NCI-H774 (cell line): ENCODE results near the gene MMP3.

Source experiments
- DNase-seq: peaks from one replicate; lab custom pipeline; 2025; lab: John Stamatoyannopoulos, UW

MMP3 gene

DNA sequence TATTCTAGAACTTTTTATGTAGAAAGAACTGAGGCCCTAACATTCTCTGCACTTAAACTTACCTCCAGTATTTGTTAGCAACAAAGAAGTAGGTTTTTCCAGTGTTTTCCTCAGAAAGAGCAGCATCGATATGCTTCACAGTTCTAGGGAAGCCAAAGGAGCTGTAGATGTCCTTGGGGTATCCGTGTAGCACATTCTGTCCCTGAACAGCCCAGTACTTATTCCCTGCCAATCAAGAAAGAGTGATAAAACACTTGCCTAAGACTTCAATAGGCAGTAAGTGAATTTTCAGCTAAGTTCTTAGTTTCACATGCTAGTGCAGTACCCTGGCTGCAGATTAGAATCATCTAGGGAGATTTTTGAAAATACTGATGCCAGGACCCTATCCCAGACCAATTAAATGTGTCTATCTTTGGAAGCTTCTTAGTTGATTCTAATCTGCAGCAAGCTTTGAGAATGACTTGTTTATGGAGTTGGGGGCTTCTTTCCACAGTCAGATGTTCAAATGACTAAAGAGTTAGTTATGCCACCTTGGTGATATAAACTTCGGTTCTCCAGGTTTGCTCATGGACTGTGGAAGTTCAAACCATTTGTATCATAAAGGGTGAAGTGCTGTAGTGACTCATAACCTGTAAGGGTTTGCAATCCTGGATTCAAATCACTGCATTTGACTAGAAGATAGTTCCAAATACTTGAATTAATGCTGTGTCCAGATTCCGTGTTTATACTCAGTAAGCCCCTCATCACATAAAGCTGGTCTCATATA is 52.0 kb downstream of the MMP3 start:
- no peak for DNase-seq

DNA sequence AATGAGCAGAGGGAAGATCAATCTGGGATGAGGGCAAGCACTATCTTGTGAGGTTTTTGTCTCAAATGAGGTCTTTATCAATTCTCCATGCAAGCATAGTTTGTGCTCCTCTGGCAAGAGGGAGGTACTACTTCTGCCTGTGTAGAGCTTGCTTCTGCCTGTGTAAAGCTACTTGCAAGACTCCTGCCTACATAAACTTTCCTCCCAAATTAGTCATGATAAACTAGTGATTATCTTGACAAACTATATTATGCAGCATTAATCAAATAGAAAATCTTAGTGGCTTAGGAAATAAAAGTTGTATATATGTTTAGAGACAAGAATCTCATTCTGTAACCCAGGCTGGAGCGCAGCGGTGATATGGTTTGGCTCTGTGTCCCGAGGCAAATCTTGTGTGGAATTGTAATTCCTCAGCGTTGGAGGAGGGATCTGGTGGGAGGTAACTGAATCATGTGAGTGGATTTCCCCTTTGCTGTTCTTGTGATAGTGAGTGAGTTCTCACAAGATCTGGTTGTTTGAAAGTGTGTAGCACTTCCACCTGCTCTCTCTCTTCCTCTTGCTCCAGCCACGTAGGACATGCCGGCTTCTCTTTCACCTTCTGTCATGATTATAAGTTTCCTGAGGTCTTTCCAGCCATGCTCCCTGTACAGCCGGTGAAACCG is 54.9 kb downstream of the MMP3 start:
- no peak for DNase-seq
